Pancreas (tissue), 10 donors: ENCODE data around the gene CD52. TPM values are rescaled to one million over a fixed set of nuclear protein-coding genes. Genes with fewer than 3 reads are reported as not detected.

ENCODE experiments used
- ATAC-seq, 4 donors: fragments of 200-7000 bp; cut with Tn5 transposase; one replicate each; pipeline versions ENCODE4 v1.8.0 to v1.9.1; 2020; ENCODE audit warnings: mild to moderate bottlenecking in 4 of 4, moderate library complexity in 4 of 4
- DNase-seq, 6 donors: peaks; one replicate each; pipeline ENCODE4 v3.0.0-alpha.2; 2020
- FAIRE-seq: peaks from 2 replicates; lab custom pipeline; 2012; peaks lifted over from hg19 to GRCh38; lab: Jason Lieb, UNC
- H3K27ac ChIP-seq, 4 donors: fragments of 200-600 bp; sonication (generic); 1 replicate in 3 of 4; 2 replicates in 1 of 4; pipeline versions ENCODE4 v1.5.0 to v1.8.0; 2020
- H3K27me3 ChIP-seq, 4 donors: fragments of 200-600 bp; one replicate each; pipeline ENCODE4 v1.8.0; 2021
- H3K36me3 ChIP-seq, 3 donors: fragments of 200-600 bp; sonication (generic) in 1 of 3; one replicate each; pipeline versions ENCODE4 v1.5.0 to v1.8.0; 2020 to 2021
- H3K4me1 ChIP-seq, 3 donors: fragments of 200-600 bp; one replicate each; pipeline ENCODE4 v1.8.0; 2021
- H3K4me3 ChIP-seq, 4 donors: fragments of 200-600 bp; sonication (generic) in 2 of 4; one replicate each; pipeline versions ENCODE4 v1.5.0 to v1.8.0; 2020 to 2021
- H3K9me3 ChIP-seq, 4 donors: fragments of 200-600 bp; one replicate each; pipeline ENCODE4 v1.8.0; 2021
- WGBS, 2 donors: extraction: QIAGEN DNeasy Blood & Tissue Kit; methylation state at CpG; one replicate each; pipeline ENCODE4 v1.1.7; 2013; 5-methylcytosine and 5-hydroxymethylcytosine counted together
- intact Hi-C, 3 donors: fragments of 100-400 bp; cut with DNase I; formaldehyde crosslinking; loops; one replicate each; pipeline versions ENCODE4 v1.11.1 to v1.14.2; 2022
- polyA plus RNA-seq, 2 donors: library from polyadenylated mRNA; stranded (reverse); fragments of 200-250 nt; gene quantifications; one replicate each; pipeline ENCODE4 v1.2.3, GENCODE V29; 2013
- total RNA-seq, 6 donors: library from RNA; stranded (reverse); fragmentation: NEBNext Ultra II Directional in 4 of 6; extraction: Animal tissue kit (Norgen Biotek cat#: 25700) in 4 of 6; gene quantifications; one replicate each; pipeline versions ENCODE4 v1.2.1 to v1.2.4, GENCODE V29; 2021 to 2023
- TF ChIP-seq, protein P1 (sequence below), 4 donors: fragments of 200-600 bp; sonication (generic) in 3 of 4; IDR thresholded peaks; one replicate each; pipeline versions ENCODE4 v1.5.0 to v1.8.0; 2021; ENCODE audit warnings: antibody characterized with exemption in 4 of 4
- donor health status: healthy with polysubstance abuse.
- donor health status: DM: no; HTN: no; CAD: no; lungs with moderate emphysema.
- donor health status: DM: no; HTN: no; CAD: no.
- donor health status: control.
- donor health status: control.
- donor health status: Bipolar disorder and iron deficiency.
- donor health status: DM: yes; HTN: yes; CAD: no.
- donor health status: DM: no; HTN: no; CAD: no.
- donor health status: DM: no; HTN: no; CAD: no.
- donor health status: DM: yes; HTN: yes; CAD: no.

The CD52 gene
- total and polyA plus RNA-seq, 8 donors = 0.98 to 13.0 (median 3.5) TPM

DNA sequence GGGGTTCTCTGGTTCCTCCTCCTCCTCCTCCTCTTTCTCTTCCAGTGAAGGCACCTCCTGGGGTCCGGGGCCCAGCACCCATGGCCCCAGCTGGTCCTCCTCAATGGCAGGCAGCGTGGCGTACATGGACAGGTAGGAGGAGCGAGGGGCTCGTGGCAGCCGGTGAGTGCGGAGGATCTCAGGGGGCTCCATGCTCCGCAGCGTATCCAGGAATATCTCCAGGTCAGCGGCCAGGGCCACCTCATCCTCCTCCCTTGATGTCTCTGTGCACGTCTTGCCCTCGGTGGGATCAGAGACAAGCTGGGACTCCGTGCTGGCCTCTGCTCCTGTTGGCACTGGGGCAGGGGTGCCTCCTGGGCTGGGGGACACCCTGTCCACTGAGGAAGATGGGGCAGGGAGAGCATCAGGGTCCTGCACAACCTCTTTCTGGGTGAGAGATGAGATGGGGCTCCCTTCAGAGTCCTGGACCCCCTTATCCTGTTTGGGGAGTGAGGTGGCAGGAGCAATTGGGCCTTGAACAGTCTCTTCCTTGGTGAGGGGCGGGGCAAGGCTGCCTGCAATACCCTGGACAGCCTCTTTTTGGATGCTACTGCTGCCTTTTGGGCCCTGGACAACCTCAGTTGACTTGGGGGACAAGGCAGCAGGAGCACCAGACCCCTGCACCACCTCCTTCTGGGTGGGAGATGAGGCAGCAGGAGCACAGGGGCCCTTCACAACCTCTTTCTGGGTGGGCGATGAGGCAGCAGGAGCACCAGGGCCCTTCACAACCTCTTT, 26.6 kb downstream of the CD52 start:
- TF ChIP-seq, protein P1, sequence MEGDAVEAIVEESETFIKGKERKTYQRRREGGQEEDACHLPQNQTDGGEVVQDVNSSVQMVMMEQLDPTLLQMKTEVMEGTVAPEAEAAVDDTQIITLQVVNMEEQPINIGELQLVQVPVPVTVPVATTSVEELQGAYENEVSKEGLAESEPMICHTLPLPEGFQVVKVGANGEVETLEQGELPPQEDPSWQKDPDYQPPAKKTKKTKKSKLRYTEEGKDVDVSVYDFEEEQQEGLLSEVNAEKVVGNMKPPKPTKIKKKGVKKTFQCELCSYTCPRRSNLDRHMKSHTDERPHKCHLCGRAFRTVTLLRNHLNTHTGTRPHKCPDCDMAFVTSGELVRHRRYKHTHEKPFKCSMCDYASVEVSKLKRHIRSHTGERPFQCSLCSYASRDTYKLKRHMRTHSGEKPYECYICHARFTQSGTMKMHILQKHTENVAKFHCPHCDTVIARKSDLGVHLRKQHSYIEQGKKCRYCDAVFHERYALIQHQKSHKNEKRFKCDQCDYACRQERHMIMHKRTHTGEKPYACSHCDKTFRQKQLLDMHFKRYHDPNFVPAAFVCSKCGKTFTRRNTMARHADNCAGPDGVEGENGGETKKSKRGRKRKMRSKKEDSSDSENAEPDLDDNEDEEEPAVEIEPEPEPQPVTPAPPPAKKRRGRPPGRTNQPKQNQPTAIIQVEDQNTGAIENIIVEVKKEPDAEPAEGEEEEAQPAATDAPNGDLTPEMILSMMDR (IDR thresholded peaks at IDR 0.05) = no peak
- H3K27ac ChIP-seq = no peak overlapping the region
- 79 to 82% methylated on average over 15 of the region's 15 CpGs for WGBS, 2 donors
- intact Hi-C loops = no loop called here
- FAIRE-seq = no peak
- DNase-seq = no peak
- no peaks in the 10 kb centered on the region for H3K36me3 ChIP-seq
- H3K4me3 ChIP-seq = no peak overlapping the region
- no peaks in the 10 kb centered on the region for H3K9me3 ChIP-seq
- ATAC-seq = no peak
- no peaks in the 10 kb centered on the region for H3K27me3 ChIP-seq
- H3K4me1 ChIP-seq = no peaks in the 10 kb centered on the region

- 71 to 79% methylated on average over 15 of the region's 15 CpGs for WGBS, 2 donors
- Histone ChIP-seq H3K27ac (no peak overlapping the region), H3K36me3 (no peaks in the 10 kb centered on the region), H3K9me3 (no peaks in the 10 kb centered on the region), H3K27me3 (no peaks in the 10 kb centered on the region), H3K4me1 (no peaks in the 10 kb centered on the region), H3K4me3 (no peak overlapping the region)
- TF ChIP-seq, protein P1 (IDR thresholded peaks at IDR 0.05) = no peak
- intact Hi-C loops = no loop called here
- ATAC-seq (no peak), FAIRE-seq (no peak), DNase-seq (no peak)
Observed at GRCh38 chr1:26345718-26346117, 28.0 kb downstream of the CD52 start.

GRCh38 chr1:26346274-26347033, 28.7 kb downstream of the CD52 start:
- no peaks in the 10 kb centered on the region for H3K9me3 ChIP-seq
- no peaks in the 10 kb centered on the region for H3K36me3 ChIP-seq
- FAIRE-seq (no peak), ATAC-seq (no peak), DNase-seq (no peak)
- WGBS, 2 donors = 64 to 71% methylated on average over 10 of the region's 10 CpGs
- TF ChIP-seq, protein P1 (IDR thresholded peaks at IDR 0.05) = no peak
- intact Hi-C loops = no loop called here
- no peak overlapping the region for H3K4me3 ChIP-seq
- H3K27me3 ChIP-seq = no peaks in the 10 kb centered on the region
- H3K27ac ChIP-seq = no peak overlapping the region
- H3K4me1 ChIP-seq = no peaks in the 10 kb centered on the region

GRCh38 chr1:26349188-26349876, 31.6 kb downstream of the CD52 start:
- Histone ChIP-seq H3K4me3 (no peak overlapping the region), H3K27me3 (no peaks in the 10 kb centered on the region), H3K4me1 (no peaks in the 10 kb centered on the region), H3K36me3 (no peaks in the 10 kb centered on the region), H3K27ac (no peak overlapping the region), H3K9me3 (no peaks in the 10 kb centered on the region)
- intact Hi-C loops = no loop called here
- DNase-seq = no peak
- WGBS, 2 donors = 83 to 86% methylated on average over 7 of the region's 7 CpGs
- TF ChIP-seq, protein P1 (IDR thresholded peaks at IDR 0.05) = no peak
- no peak for FAIRE-seq
- no peak for ATAC-seq
